Measurements from ENCODE around the gene NATD1.
A peak's percentile ranks its signal among the peaks of the same experiment; 100 is the strongest.

The NATD1 gene

GRCh38 chr17:21252796-21253645 lies at the start of gene NATD1:
TSS of gene NATD1 (minus strand) at chr17:21253410. CDS start at chr17:21253264, 146 bp downstream.
- DNase-seq: peak; percentile 83

GRCh38 chr17:21301593-21302550 lies 48.7 kb upstream of the NATD1 start:
- DNase-seq: no peak

DNA sequence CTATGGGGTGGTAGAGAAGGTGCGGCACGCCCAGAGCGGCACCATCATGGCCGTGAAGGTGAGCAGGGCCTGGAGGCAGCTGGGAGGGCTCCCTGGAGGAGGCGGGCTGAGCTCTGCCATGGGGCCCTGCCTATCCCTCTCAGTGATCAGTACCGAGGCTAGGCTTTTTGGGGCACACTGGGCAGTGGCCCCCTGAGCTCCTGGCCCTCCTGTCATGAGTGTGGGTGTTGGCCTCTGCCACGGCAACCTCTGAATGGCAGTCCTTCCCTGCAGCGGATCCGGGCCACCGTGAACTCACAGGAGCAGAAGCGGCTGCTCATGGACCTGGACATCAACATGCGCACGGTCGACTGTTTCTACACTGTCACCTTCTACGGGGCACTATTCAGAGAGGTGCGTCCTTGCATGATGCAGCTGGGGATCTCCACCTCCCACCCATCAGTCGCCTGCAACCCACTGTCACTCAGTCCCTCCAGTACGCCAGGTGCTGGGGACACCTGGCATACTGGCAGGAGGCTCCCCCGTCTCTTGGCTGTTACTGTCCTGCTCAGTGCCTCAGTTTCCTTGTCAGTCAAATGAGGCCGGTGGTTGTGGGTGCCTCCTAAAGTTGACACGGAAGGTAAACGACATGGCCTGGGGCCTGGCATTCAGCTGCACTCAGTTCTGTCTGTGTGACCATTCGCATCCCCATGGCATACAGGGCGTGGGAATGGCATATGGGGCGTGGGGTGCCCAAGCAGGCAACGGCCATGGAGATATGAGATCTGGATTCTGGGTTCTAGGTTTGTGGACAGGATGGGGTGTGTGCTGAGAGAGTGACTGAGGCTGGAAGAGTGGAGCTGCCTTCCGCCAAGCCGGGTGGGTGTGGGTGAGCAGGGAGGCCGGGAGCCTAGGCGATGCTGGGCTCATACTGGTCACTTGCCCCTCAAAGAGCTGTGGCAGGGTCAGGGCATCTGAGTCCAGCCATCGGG lies 47.7 kb upstream of the NATD1 start:
- DNase-seq: no peak

GRCh38 chr17:21299981-21300600 lies 46.9 kb upstream of the NATD1 start:
- no peak for DNase-seq

DNA sequence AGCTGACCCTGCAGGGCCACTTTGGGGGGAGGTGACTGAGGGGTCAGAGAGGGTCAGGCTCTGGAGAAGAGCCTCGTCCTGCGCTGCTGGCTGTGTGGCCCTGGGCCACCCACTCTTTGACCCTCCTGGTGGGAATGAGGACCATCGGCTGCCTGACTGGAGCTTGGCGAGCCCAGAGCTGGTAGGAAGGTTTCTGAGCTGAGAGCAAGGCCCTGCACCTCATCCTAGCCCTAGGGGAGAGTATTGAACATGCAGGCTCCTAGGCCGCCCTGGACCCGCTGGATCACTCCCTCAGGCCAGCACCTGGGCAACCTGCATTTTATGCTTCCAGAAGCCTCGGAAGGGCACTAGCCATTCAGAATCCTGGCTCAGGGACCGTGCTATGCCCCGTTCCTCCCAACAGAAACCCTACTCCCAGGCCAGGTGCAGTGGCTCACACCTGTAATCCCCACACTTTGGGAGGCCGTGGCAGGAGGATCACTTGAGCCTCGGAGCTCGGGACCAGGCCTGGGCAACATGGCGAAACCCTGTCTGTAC lies 45.8 kb upstream of the NATD1 start:
- no peak for DNase-seq

DNA sequence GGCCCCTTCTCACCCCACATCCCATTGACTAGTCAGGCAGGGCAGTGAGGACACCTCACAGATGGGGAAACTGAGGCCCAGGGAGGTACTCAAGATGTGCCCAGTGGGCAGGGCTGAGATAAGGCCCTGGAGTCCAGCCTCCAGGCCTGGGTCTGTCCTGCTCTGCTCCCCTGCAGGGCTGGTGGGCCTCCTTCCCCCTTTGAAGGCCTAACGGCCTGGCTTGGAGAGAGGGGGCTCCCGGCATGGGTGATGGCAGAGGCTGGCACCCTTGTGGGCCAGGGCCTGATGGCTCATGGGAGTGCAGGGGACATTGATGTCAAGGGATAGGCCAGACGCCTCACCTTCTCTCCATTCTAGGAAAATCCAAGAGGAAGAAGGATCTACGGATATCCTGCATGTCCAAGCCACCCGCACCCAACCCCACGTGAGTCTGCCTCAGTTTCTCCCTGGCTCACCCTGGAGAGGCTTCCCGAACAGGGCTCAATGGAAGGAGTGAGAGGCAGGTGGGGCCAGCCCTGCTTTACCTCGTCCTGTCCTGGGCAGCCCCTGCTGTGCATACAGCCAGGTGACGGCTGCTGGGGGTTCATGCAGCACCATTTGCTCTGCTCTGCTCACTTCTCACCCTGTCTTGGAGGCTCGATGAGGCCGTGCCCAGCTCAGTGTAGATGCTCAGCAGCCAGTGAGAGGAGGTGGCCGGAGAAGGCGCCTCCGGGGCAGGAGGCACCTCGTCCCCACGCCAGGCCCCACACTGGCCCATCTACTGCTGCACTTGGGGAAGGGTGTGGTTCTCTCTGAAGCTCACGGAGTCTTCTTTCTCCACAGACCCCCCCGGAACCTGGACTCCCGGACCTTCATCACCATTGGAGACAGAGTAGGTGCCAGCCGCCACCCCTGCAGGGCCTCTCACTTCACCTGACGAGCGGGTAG lies 45.1 kb upstream of the NATD1 start:
- no peak for DNase-seq

- DNase-seq: no peak
These were observed 44.4 kb upstream of the NATD1 start for GRCh38 chr17:21297597-21297996.

DNA sequence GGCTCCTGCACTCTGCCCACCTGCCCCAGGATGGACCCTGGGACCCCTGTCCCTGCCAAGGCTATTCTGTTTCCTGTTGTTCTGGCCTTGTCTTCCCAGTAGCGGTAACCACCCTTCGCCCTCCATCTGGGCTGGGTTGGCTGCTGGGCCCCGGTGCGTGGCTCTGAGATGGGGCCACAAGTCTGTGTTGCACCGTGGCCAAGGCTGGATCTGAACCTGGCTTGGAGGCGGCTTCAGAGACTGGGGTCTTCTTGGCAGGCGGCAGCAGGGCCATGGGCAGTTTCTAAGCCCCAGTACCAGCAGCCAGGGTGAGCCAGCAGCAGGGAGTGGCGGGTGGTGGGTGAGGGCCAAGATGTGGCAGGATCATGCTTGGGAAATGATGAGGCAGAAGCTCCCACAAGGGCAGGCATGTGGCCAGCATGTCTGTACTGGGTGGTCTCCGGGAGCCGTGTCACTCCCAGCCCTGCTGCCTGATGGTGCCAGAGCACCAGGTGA lies 43.9 kb upstream of the NATD1 start:
- DNase-seq: no peak

- no peak for DNase-seq
These were observed 43.2 kb upstream of the NATD1 start for GRCh38 chr17:21296097-21297025.

- DNase-seq: no peak
These were observed 42.1 kb upstream of the NATD1 start for GRCh38 chr17:21295036-21295952.

DNA sequence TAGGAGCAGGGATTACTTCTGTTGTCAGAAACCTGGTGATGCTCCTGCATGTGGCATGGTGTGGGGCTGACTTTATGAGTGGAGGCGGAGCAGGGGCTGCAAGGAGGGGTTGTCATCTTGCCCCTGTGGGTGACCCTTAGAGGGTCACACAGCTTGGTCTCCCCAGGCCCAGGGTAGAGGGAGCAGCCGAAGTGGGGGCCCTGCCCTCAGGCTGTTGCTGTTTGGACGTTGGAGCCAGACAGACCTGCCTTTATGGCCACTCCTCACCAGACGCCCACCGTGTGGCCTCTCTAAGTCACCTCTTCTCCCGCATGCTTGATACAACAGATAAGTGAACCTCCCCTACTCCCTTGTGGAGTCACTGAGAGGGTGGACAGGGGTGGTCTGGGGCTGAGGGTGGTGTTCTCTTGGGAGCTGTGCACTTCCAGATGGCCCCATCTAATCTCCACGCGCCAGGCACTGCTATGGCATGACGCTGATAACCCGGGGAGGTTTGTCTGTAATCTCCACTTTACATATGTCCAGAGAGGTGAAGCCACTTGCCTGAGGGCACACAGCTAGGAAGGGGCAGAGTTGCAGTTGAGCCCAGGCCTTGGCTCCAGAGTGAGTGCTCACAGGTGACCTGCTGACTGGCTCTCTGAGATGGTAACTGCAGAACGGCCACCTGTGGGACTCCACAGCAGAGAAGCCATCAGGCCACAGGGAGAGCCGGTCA lies 41.3 kb upstream of the NATD1 start:
- DNase-seq: no peak

GRCh38 chr17:21293831-21294210 lies 40.6 kb upstream of the NATD1 start:
- no peak for DNase-seq

- no peak for DNase-seq
These were observed 39.9 kb upstream of the NATD1 start for GRCh38 chr17:21292867-21293830.

GRCh38 chr17:21291862-21292261 lies 38.7 kb upstream of the NATD1 start:
- DNase-seq: no peak

DNA sequence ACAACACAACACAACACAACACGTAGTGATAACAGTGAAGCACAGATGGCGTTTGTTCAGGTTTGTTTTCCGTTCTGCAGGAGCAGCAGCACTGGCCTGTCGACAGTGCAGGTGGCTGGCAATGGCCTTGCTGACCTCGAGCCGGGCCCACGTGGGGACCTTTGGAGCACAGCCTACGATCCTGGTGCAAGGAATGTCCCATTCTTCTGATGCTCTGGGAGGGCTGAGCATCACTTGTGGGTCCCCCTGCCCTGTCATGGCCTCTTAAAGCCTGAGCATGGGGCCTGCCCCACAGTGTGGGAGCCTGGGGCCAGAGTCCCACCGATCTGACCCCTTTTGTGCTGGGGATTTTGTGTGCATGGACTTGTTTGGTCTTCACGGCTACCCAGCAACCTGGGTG lies 38.1 kb upstream of the NATD1 start:
- DNase-seq: no peak

DNA sequence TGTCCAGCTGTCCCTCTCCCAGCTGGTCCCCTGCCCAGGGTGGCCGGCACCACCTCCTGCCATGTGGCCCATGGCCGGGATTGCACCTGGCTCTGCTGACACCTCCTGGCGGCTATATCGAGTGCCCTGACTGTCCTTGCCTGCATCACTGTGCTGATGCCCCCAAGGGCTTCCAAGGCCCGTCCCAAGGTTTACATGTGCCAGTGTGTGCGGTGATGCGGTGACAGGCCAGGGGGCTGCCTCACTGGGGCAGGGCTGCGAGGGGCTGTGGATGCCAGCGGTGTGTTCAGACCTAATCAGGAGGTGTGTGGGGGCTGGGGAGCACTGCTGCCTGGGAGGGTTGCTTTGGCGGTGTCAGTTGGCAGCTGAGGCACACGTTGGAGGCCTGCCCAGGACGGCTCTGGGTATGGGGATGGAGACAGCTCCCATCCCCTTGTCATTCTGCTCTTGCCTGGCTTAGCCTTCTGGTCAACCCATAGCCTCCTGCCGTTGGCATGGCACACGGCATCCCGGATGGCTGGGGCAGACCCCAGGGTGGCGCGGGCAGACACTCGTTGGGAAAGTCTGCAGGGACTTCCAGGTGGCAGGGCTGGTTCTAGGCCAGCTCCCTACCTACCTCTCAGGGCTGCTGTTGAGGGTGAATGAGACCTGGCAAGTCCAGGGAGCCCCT lies 36.8 kb upstream of the NATD1 start:
- DNase-seq: no peak
